K562 (cell line): ENCODE results near the gene PIP4K2A. TPM values are rescaled to one million over a fixed set of nuclear protein-coding genes. Genes with fewer than 3 reads are reported as not detected.

Experiments used
- C11orf30 ChIP-seq: fragments of 450-650 bp; IDR thresholded peaks from 2 replicates; pipeline ENCODE4 v1.6.1; 2016; ENCODE audit warnings: low read depth, mild to moderate bottlenecking
- CHCHD3 ChIP-seq: fragments of 250-450 bp; sonication (Bioruptor Pico); IDR thresholded peaks from 2 replicates; pipeline ENCODE4 v2.1.2; 2022; ENCODE audit warnings: mild to moderate bottlenecking
- DACH1 ChIP-seq: fragments of 450-650 bp; IDR thresholded peaks from 2 replicates; pipeline ENCODE4 v1.6.1; 2018; ENCODE audit not compliant: partially characterized antibody
- EZH2 ChIP-seq: IDR thresholded peaks from 2 replicates; pipeline ENCODE4 v1.6.1; 2012; ENCODE audit warnings: low read depth, mild to moderate bottlenecking, inconsistent platforms, low read length, borderline replicate concordance
- FOSL1 ChIP-seq: fragments of 200-800 bp; sonication (Bioruptor generic); conservative IDR thresholded peaks from 2 replicates; pipeline ENCODE4 v1.6.1; 2016; ENCODE audit warnings: missing genetic modification characterization, missing compliant biosample characterization
- HNRNPH1 ChIP-seq: fragments of 200-400 bp; formaldehyde crosslinking; optimal IDR thresholded peaks from 2 replicates; pipeline ENCODE3; 2017; ENCODE audit warnings: low read depth, mild to moderate bottlenecking, low read length, moderate library complexity
- MAFG ChIP-seq: fragments of 450-650 bp; conservative IDR thresholded peaks from 2 replicates; pipeline ENCODE4 v1.6.1; 2016; ENCODE audit warnings: missing genetic modification characterization, missing compliant biosample characterization
- MAFK ChIP-seq: IDR thresholded peaks from 2 replicates; pipeline ENCODE4 v1.6.1; 2011; ENCODE audit warnings: low read length, improper control_type of control experiment
- PHF21A ChIP-seq: fragments of 450-650 bp; IDR thresholded peaks from 2 replicates; pipeline ENCODE4 v1.6.1; 2017; ENCODE audit warnings: low read depth, borderline replicate concordance
- RCOR1 ChIP-seq, 2 experiments: IDR thresholded peaks; 2 replicates each; pipeline ENCODE4 v1.6.1; 2012; ENCODE audit warnings: low read depth in 2 of 2, low read length in 2 of 2, borderline replicate concordance in 1 of 2, improper control_type of control experiment in 1 of 2
- SMARCA4 ChIP-seq: fragments of 450-650 bp; IDR thresholded peaks from 2 replicates; pipeline ENCODE4 v1.6.1; 2016
- SMARCB1 ChIP-seq: IDR thresholded peaks from 2 replicates; pipeline ENCODE4 v1.6.1; 2011; ENCODE audit warnings: improper control_type of control experiment, low read depth; ENCODE audit not compliant: insufficient read length
- TAF9B ChIP-seq: fragments of 450-650 bp; IDR thresholded peaks from 2 replicates; pipeline ENCODE4 v1.6.1; 2018; ENCODE audit warnings: mild to moderate bottlenecking; ENCODE audit not compliant: partially characterized antibody
- ZNF263 ChIP-seq: sonication (generic); formaldehyde crosslinking; IDR thresholded peaks from 2 replicates; pipeline ENCODE4 v1.8.0; 2022; ENCODE audit warnings: mild to moderate bottlenecking, missing genetic modification reagents, borderline replicate concordance
- ZNF311 ChIP-seq: fragments of 250-450 bp; sonication (Bioruptor Pico); IDR thresholded peaks from 2 replicates; pipeline ENCODE4 v1.4.0; 2020; ENCODE audit warnings: mild to moderate bottlenecking, moderate library complexity
- ZNF780A ChIP-seq: fragments of 250-450 bp; sonication (Bioruptor Pico); IDR thresholded peaks from 2 replicates; pipeline ENCODE4 v1.5.0; 2021; ENCODE audit warnings: mild to moderate bottlenecking
- polyA plus RNA-seq, 8 experiments: library from polyadenylated mRNA; depleted of rRNA in 4 of 8; stranded (reverse) in 5 of 8; unstranded in 3 of 8; fragments of >200 nt; fragmentation: Nextera tagmentation in 2 of 8; fragmentation: Illumina TruSeq in 1 of 8; extraction: Ambion mirVana in 2 of 8; extraction: Trizol in 1 of 8; gene quantifications; 2 replicates each; pipeline versions ENCODE4 v1.2.1 to v1.2.3, GENCODE V29; 2011 to 2014; ENCODE audit warnings: inconsistent platforms in 1 of 8, missing spikeins in 1 of 8
- total RNA-seq, 7 experiments: library from RNA; depleted of rRNA in 6 of 7; stranded (reverse); fragments of >200 nt in 6 of 7; fragmentation: Illumina TruSeq in 2 of 7; extraction: Trizol in 2 of 7; gene quantifications; 2 replicates each; pipeline versions ENCODE4 v1.2.1 to v1.2.3, GENCODE V29; 2011 to 2021; ENCODE audit warnings: low replicate concordance in 1 of 7
- TF ChIP-seq, protein P1 (sequence below), 2 experiments: fragments of 450-650 bp in 1 of 2; sonication (generic) in 1 of 2; formaldehyde crosslinking in 1 of 2; IDR thresholded peaks; 2 replicates each; pipeline versions ENCODE4 v1.7.1 to v1.9.0; 2016 to 2022; ENCODE audit warnings: inconsistent platforms in 1 of 2, mild to moderate bottlenecking in 1 of 2, missing genetic modification reagents in 1 of 2
- TF ChIP-seq, protein P2 (sequence below), 3 experiments: IDR thresholded peaks in 2 of 3; conservative IDR thresholded peaks in 1 of 3; 2 replicates each; pipeline ENCODE4 v1.5.1; 2011 to 2012; ENCODE audit warnings: low read length in 3 of 3, mild to moderate bottlenecking in 3 of 3, control low read depth in 2 of 3, improper control_type of control experiment in 1 of 3, inconsistent platforms in 1 of 3, low read depth in 1 of 3, mixed read lengths in 1 of 3, moderate library complexity in 1 of 3; ENCODE audit not compliant: insufficient read depth in 2 of 3

The PIP4K2A gene
- total and polyA plus RNA-seq, 9 of the 15 experiments (the other 6 are each of a cell fraction or from before 2014, with no cell fraction given): 35.6 to 117 (median 71.9) TPM

DNA sequence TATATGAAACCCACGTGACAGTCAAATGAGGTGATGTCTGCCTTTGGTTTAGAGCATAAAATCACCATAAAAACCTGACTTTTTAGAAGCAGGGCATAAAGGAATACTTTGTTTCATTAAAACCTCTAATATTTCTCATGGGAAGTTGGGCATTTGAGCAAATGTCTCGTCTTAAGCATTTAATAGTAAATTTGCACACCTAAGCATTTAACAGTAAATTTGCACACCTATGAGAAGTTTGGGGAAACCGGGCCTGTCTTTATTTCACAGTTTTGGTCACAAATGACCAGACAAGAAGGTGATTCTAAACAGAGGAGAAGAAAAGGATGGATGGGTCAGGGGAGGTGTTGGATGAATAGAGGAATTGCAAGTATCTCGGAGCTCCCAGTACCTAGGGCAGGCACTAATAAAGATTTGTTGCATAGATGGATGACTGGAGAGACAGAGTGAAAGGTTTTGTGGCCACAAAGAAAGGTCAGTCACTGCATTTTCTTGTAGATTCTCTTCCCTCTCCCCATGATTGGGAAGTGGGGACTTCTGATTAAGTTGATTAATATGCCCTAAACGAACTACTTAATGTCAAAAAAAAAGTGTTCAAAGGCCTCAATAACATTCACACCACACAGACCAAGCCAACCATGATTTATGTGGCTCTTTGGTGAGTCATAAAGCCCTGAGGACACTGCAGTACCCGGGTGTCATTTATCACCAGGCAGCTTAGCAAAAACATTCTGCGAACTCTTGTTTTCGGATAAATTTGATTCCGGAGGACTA is 210.9 kb downstream of the PIP4K2A start (continued):
- TF ChIP-seq, protein P1, sequence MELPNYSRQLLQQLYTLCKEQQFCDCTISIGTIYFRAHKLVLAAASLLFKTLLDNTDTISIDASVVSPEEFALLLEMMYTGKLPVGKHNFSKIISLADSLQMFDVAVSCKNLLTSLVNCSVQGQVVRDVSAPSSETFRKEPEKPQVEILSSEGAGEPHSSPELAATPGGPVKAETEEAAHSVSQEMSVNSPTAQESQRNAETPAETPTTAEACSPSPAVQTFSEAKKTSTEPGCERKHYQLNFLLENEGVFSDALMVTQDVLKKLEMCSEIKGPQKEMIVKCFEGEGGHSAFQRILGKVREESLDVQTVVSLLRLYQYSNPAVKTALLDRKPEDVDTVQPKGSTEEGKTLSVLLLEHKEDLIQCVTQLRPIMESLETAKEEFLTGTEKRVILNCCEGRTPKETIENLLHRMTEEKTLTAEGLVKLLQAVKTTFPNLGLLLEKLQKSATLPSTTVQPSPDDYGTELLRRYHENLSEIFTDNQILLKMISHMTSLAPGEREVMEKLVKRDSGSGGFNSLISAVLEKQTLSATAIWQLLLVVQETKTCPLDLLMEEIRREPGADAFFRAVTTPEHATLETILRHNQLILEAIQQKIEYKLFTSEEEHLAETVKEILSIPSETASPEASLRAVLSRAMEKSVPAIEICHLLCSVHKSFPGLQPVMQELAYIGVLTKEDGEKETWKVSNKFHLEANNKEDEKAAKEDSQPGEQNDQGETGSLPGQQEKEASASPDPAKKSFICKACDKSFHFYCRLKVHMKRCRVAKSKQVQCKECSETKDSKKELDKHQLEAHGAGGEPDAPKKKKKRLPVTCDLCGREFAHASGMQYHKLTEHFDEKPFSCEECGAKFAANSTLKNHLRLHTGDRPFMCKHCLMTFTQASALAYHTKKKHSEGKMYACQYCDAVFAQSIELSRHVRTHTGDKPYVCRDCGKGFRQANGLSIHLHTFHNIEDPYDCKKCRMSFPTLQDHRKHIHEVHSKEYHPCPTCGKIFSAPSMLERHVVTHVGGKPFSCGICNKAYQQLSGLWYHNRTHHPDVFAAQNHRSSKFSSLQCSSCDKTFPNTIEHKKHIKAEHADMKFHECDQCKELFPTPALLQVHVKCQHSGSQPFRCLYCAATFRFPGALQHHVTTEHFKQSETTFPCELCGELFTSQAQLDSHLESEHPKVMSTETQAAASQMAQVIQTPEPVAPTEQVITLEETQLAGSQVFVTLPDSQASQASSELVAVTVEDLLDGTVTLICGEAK (IDR thresholded peaks at IDR 0.05): peak; percentile 86
- TF ChIP-seq, protein P1 (CRISPR knock-in tag; IDR thresholded peaks at IDR 0.05): no peak
- TF ChIP-seq SMARCA4 (peak; percentile 63), MAFK (peak; percentile 55; the same call in 1 of the 2 replicates), ZNF311 (CRISPR knock-in tag) (no peak), RCOR1 (IDR thresholded peaks at IDR 0.05; ENCODE audit: borderline replicate concordance in 1 of 2, low read depth in 2 of 2, low read length in 2 of 2) (peak in 1 of 2 experiments; percentile 32; a peak in 1 of 4 replicates), MAFG (tag) (peak; percentile 25; the same call in 1 of the 2 replicates), ZNF780A (CRISPR knock-in tag) (no peak), TAF9B (no peak), HNRNPH1 (no peak), ZNF263 (CRISPR knock-in tag) (no peak), CHCHD3 (CRISPR knock-in tag) (no peak), FOSL1 (tag) (peak; percentile 89), PHF21A (no peak), SMARCB1 (no peak), EZH2 (no peak), DACH1 (peak; percentile 23), C11orf30 (peak; percentile 58; the same call in 1 of the 2 replicates)
- TF ChIP-seq, protein P2, sequence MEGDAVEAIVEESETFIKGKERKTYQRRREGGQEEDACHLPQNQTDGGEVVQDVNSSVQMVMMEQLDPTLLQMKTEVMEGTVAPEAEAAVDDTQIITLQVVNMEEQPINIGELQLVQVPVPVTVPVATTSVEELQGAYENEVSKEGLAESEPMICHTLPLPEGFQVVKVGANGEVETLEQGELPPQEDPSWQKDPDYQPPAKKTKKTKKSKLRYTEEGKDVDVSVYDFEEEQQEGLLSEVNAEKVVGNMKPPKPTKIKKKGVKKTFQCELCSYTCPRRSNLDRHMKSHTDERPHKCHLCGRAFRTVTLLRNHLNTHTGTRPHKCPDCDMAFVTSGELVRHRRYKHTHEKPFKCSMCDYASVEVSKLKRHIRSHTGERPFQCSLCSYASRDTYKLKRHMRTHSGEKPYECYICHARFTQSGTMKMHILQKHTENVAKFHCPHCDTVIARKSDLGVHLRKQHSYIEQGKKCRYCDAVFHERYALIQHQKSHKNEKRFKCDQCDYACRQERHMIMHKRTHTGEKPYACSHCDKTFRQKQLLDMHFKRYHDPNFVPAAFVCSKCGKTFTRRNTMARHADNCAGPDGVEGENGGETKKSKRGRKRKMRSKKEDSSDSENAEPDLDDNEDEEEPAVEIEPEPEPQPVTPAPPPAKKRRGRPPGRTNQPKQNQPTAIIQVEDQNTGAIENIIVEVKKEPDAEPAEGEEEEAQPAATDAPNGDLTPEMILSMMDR (IDR thresholded peaks at IDR 0.05 in 2 of 3, conservative IDR thresholded peaks at IDR 0.05 in 1 of 3; ENCODE audit: insufficient read depth in 2 of 3, low read depth in 1 of 3, low read length in 3 of 3): no peak
